Measurements from ENCODE around the gene AGRP.

The AGRP gene

GRCh38 chr16:67459861-67460150 is 23.5 kb downstream of the AGRP start:
- H3K4me1 ChIP-seq (ENCODE audit: control insufficient read depth, insufficient read depth, low read length) = no peaks in the 10 kb centered on the region
- H3K27ac ChIP-seq (ENCODE audit: extremely low read depth, low read depth, low read length) = no peak overlapping the region
- TF ChIP-seq PBX3 (CRISPR knock-in tag; IDR thresholded peaks at IDR 0.05) (no peak), ZNF549 (tag by site-specific recombination; IDR thresholded peaks at IDR 0.05) (no peak)
- peaks cover 0 to 25% of the 10 kb centered on the region in 2 experiments; a peak in 1 of 3 replicates for H3K36me3 ChIP-seq (ENCODE audit: control insufficient read depth in 2 of 2, insufficient read depth in 1 of 2, low read length in 2 of 2)
- ChIA-PET POLR2A (no interaction called here), CTCF (interaction anchor here (0.6 to 1.2 kb wide), 4 partner anchors 14 to 133 kb away, joined by 3 to 5 read pairs (median 4); partner anchors contain the start of genes KCTD19 and LRRC36)
- H3K9me3 ChIP-seq (ENCODE audit: control insufficient read depth, insufficient read depth, low read depth, low read length) = no peaks in the 10 kb centered on the region
- no peak overlapping the region for H3K4me3 ChIP-seq (ENCODE audit: low read depth, low read length)

GRCh38 chr16:67459066-67459860 is 24.1 kb downstream of the AGRP start:
- Histone ChIP-seq H3K9me3 (ENCODE audit: control insufficient read depth, insufficient read depth, low read depth, low read length) (no peaks in the 10 kb centered on the region), H3K4me1 (ENCODE audit: control insufficient read depth, insufficient read depth, low read length) (no peaks in the 10 kb centered on the region), H3K27ac (ENCODE audit: extremely low read depth, low read depth, low read length) (no peak overlapping the region), H3K4me3 (ENCODE audit: low read depth, low read length) (no peak overlapping the region), H3K36me3 (ENCODE audit: control insufficient read depth in 2 of 2, insufficient read depth in 1 of 2, low read length in 2 of 2) (peaks cover 0 to 25% of the 10 kb centered on the region in 2 experiments; a peak in 1 of 3 replicates)
- POLR2A ChIA-PET = no interaction called here
- no peak for TF ChIP-seq ZNF133 (tag by site-specific recombination; IDR thresholded peaks at IDR 0.05)
- no peak for TF ChIP-seq ZNF174 (tag by site-specific recombination; IDR thresholded peaks at IDR 0.05)
- no peak for TF ChIP-seq ZBTB17 (tag by site-specific recombination; IDR thresholded peaks at IDR 0.05)
- TF ChIP-seq ZNF791 (tag by site-specific recombination; IDR thresholded peaks at IDR 0.05) = no peak
- TF ChIP-seq GLIS1 (tag by site-specific recombination; IDR thresholded peaks at IDR 0.05) = no peak
- TF ChIP-seq ZNF19 (tag by site-specific recombination; IDR thresholded peaks at IDR 0.05; ENCODE audit: low read depth) = no peak
- no peak for TF ChIP-seq ZNF266 (tag by site-specific recombination; IDR thresholded peaks at IDR 0.05; ENCODE audit: low read depth)
- TF ChIP-seq ZNF239 (tag by site-specific recombination; IDR thresholded peaks at IDR 0.05) = no peak
- no peak for TF ChIP-seq ZNF510 (tag by site-specific recombination; IDR thresholded peaks at IDR 0.05; ENCODE audit: insufficient replicate concordance)
- no peak for TF ChIP-seq ZNF623 (tag by site-specific recombination; IDR thresholded peaks at IDR 0.05)
- no peak for TF ChIP-seq ZNF518A (tag by site-specific recombination; conservative IDR thresholded peaks at IDR 0.05; ENCODE audit: low read depth)
- no peak for TF ChIP-seq ZNF274 (IDR thresholded peaks at IDR 0.05; ENCODE audit: low read length)
- no peak for TF ChIP-seq ZNF274 (tag by site-specific recombination; IDR thresholded peaks at IDR 0.05; ENCODE audit: borderline replicate concordance)
- TF ChIP-seq ZNF76 (tag by site-specific recombination; IDR thresholded peaks at IDR 0.05; ENCODE audit: borderline replicate concordance, low read depth) = no peak
- TF ChIP-seq ZNF501 (tag by site-specific recombination; IDR thresholded peaks at IDR 0.05) = no peak
- CTCF ChIA-PET = interaction anchor here (0.6 to 1.5 kb wide), 3 partner anchors 9 to 31 kb away, joined by 4 to 9 read pairs (median 4); no protein-coding TSS in a partner anchor

All from HEK293 (cell line).